K562 (cell line): ENCODE data around the gene BCL2L15. TPM values are rescaled to one million over a fixed set of nuclear protein-coding genes. Genes with fewer than 3 reads are reported as not detected.

Source experiments
- ARID4B ChIP-seq: sonication (generic); formaldehyde crosslinking; IDR thresholded peaks from 2 replicates; pipeline ENCODE4 v1.8.0; 2022; ENCODE audit warnings: mild to moderate bottlenecking, missing genetic modification reagents
- BCL6 ChIP-seq: fragments of 250-450 bp; sonication (Bioruptor Pico); IDR thresholded peaks from 2 replicates; pipeline ENCODE4 v1.4.0; 2020
- CBX1 ChIP-seq: sonication (generic); IDR thresholded peaks from 2 replicates; pipeline ENCODE4 v1.6.1; 2016; ENCODE audit warnings: antibody characterized with exemption, low read depth, mild to moderate bottlenecking
- CSDE1 ChIP-seq, 2 experiments: fragments of 450-650 bp; IDR thresholded peaks; 2 replicates each; pipeline ENCODE4 v1.6.1; 2016; ENCODE audit warnings: mild to moderate bottlenecking in 1 of 2
- E2F6 ChIP-seq, 2 experiments: IDR thresholded peaks; 2 replicates each; pipeline ENCODE4 v1.6.1; 2011; ENCODE audit warnings: borderline replicate concordance in 1 of 2, control low read depth in 1 of 2, low read depth in 1 of 2, low read length in 1 of 2, mild to moderate bottlenecking in 1 of 2, mixed read lengths in 1 of 2, moderate library complexity in 1 of 2; ENCODE audit not compliant: insufficient read depth in 1 of 2, insufficient read length in 1 of 2, poor library complexity in 1 of 2, severe bottlenecking in 1 of 2; ENCODE audit errors: extremely low read depth in 1 of 2
- KDM4B ChIP-seq, 2 experiments: fragments of 450-650 bp in 1 of 2; sonication (generic) in 1 of 2; IDR thresholded peaks; 2 replicates each; pipeline ENCODE4 v1.6.1; 2016 to 2017; ENCODE audit warnings: borderline replicate concordance in 2 of 2, antibody characterized with exemption in 1 of 2, low read depth in 1 of 2, mild to moderate bottlenecking in 1 of 2
- MAZ ChIP-seq, 2 experiments: fragments of 450-650 bp in 1 of 2; sonication (generic) in 1 of 2; formaldehyde crosslinking; IDR thresholded peaks in 1 of 2; conservative IDR thresholded peaks in 1 of 2; 2 replicates each; pipeline versions ENCODE4 v1.4.0 to v1.5.0; 2020; ENCODE audit warnings: mild to moderate bottlenecking in 1 of 2, missing genetic modification reagents in 1 of 2
- POLR3G ChIP-seq: IDR thresholded peaks from 2 replicates; pipeline ENCODE4 v1.6.1; 2011; ENCODE audit not compliant: insufficient read length, insufficient replicate concordance; ENCODE audit errors: extremely low read depth
- RBM17 ChIP-seq: fragments of 200-400 bp; formaldehyde crosslinking; IDR thresholded peaks from 2 replicates; pipeline ENCODE4 v1.6.1; 2017; ENCODE audit warnings: low read depth, mild to moderate bottlenecking, low read length, borderline replicate concordance
- SPI1 ChIP-seq: IDR thresholded peaks from 2 replicates; pipeline ENCODE4 v1.6.1; 2011; ENCODE audit warnings: low read depth, low read length, control low read depth, borderline replicate concordance
- TAL1 ChIP-seq: fragments of 450-650 bp; IDR thresholded peaks from 2 replicates; pipeline ENCODE4 v1.6.1; 2016; ENCODE audit warnings: mild to moderate bottlenecking
- TCFL5 ChIP-seq: fragments of 250-450 bp; sonication (Bioruptor Pico); conservative IDR thresholded peaks from 2 replicates; pipeline ENCODE4 v1.6.1; 2021; ENCODE audit warnings: mild to moderate bottlenecking, moderate library complexity, matching md5 sums
- U2AF1 ChIP-seq: fragments of 200-400 bp; formaldehyde crosslinking; optimal IDR thresholded peaks from 2 replicates; pipeline ENCODE3; 2017; ENCODE audit warnings: mild to moderate bottlenecking, low read depth, low read length, moderate library complexity
- ZBTB17 ChIP-seq: fragments of 450-650 bp; formaldehyde crosslinking; IDR thresholded peaks from 2 replicates; pipeline ENCODE4 v1.4.0; 2020; ENCODE audit warnings: mild to moderate bottlenecking
- ZHX1 ChIP-seq: fragments of 150-350 bp; conservative IDR thresholded peaks from 2 replicates; pipeline ENCODE4 v1.6.1; 2014; ENCODE audit warnings: low read length
- ZNF395 ChIP-seq: fragments of 200-800 bp; sonication (Bioruptor generic); IDR thresholded peaks from 2 replicates; pipeline ENCODE4 v1.6.1; 2017; ENCODE audit warnings: missing genetic modification characterization, missing compliant biosample characterization
- ZNF696 ChIP-seq: fragments of 250-450 bp; sonication (Bioruptor Pico); conservative IDR thresholded peaks from 2 replicates; pipeline ENCODE4 v1.4.0; 2020; ENCODE audit warnings: mild to moderate bottlenecking, moderate library complexity
- polyA plus RNA-seq, 8 experiments: library from polyadenylated mRNA; depleted of rRNA in 4 of 8; stranded (reverse) in 5 of 8; unstranded in 3 of 8; fragments of >200 nt; fragmentation: Nextera tagmentation in 2 of 8; fragmentation: Illumina TruSeq in 1 of 8; extraction: Ambion mirVana in 2 of 8; extraction: Trizol in 1 of 8; gene quantifications; 2 replicates each; pipeline versions ENCODE4 v1.2.1 to v1.2.3, GENCODE V29; 2011 to 2014; ENCODE audit warnings: inconsistent platforms in 1 of 8, missing spikeins in 1 of 8
- total RNA-seq, 7 experiments: library from RNA; depleted of rRNA in 6 of 7; stranded (reverse); fragments of >200 nt in 6 of 7; fragmentation: Illumina TruSeq in 2 of 7; extraction: Trizol in 2 of 7; gene quantifications; 2 replicates each; pipeline versions ENCODE4 v1.2.1 to v1.2.3, GENCODE V29; 2011 to 2021; ENCODE audit warnings: low replicate concordance in 1 of 7

The BCL2L15 gene
- total and polyA plus RNA-seq, 9 of the 15 experiments (the other 6 are each of a cell fraction or from before 2014, with no cell fraction given), result 0.06 to 0.42 (median 0.28) TPM; not detected in 1

- no peak for TF ChIP-seq TCFL5 (CRISPR knock-in tag)
- TF ChIP-seq POLR3G, result no peak
- TF ChIP-seq MAZ (CRISPR knock-in tag; conservative IDR thresholded peaks at IDR 0.05 in 1 of 2, IDR thresholded peaks at IDR 0.05 in 1 of 2), result peak; percentile 96 to 98
- peak; percentile 69 for TF ChIP-seq ZHX1
- TF ChIP-seq KDM4B (IDR thresholded peaks at IDR 0.05; ENCODE audit: borderline replicate concordance in 2 of 2, low read depth in 1 of 2), result 0 out of 4 replicates have a peak, but pooled peaks of 1 of the 2 experiments have one; percentile 65
- peak; percentile 100 for TF ChIP-seq ZBTB17 (CRISPR knock-in tag)
- TF ChIP-seq CSDE1 (IDR thresholded peaks at IDR 0.05), result no peak
- TF ChIP-seq U2AF1, result no peak
- no peak for TF ChIP-seq BCL6 (CRISPR knock-in tag)
- no peak for TF ChIP-seq RBM17
- peak; percentile 85 for TF ChIP-seq SPI1
- 0 out of 2 replicates have a peak, but pooled peaks have one; percentile 3 for TF ChIP-seq TAL1
- peak; percentile 86 for TF ChIP-seq ARID4B (CRISPR knock-in tag)
- TF ChIP-seq CBX1, result peak; percentile 88
- TF ChIP-seq ZNF395, result peak; percentile 78; the same call in 1 of the 2 replicates
- peak; percentile 60 to 75 for TF ChIP-seq E2F6 (IDR thresholded peaks at IDR 0.05; ENCODE audit: borderline replicate concordance in 1 of 2, extremely low read depth in 1 of 2, insufficient read depth in 1 of 2, insufficient read length in 1 of 2, low read depth in 1 of 2, low read length in 1 of 2, poor library complexity in 1 of 2, severe bottlenecking in 1 of 2)
- no peak for TF ChIP-seq ZNF696 (CRISPR knock-in tag)
These were observed 17.5 kb upstream of the BCL2L15 start, which contains the start of the genes AP4B1 and DCLRE1B (continued) for GRCh38 chr1:113904674-113905434.
